Fibroblast of skin of right quadriceps (primary cell): Measurements from ENCODE around the gene UBN1.
A peak's percentile ranks its signal among the peaks of the same experiment; 100 is the strongest.
"Not testable (repeated sequence)": the region's sequence is repeated elsewhere in the genome, so short reads cannot be mapped to it uniquely, and the experiment has no call there.

Experiments used
- DNase-seq: peaks from one replicate; pipeline ENCODE4 v3.0.0-alpha.2; 2013

Gene UBN1

DNA sequence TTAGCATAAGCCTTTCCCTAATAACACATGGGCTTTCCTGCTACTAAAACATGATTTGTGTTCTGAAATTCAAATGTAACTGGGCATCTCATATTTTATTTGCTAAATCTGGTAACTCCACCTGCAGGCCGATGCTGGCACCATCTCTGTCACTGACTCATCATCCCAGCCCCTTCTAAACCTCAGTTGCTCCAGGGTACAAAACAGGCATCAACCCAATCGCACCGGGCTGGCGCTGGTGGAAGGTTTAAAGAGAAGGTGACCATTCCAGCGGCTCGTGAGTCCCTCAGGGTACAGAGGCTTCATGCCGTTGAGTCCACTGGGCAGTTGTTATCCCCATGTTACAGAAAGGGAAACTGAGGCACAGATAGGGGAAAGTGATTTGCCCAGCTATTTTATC is 62.5 kb downstream of the UBN1 start:
- DNase-seq: no peak

DNA sequence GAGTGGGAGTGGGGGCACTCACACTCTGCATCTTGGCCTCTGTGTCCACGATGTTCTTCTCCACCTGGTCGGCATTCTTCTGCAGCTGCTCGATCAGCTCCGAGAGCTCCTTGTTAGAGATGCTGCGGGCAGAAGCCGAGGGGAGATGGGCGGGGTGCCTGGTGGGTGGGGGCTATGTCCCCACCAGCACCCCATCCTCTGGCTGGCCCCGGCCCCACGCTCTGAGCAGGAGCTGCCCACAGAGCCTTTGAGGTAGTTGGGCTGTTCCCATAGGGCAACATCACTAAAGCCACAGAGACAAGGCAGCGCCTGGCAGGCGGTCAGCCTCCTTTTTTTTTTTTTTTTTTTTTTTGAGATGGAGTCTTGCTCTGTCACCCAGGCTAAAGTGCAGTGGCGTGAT is 63.5 kb downstream of the UBN1 start:
- DNase-seq: no peak

DNA sequence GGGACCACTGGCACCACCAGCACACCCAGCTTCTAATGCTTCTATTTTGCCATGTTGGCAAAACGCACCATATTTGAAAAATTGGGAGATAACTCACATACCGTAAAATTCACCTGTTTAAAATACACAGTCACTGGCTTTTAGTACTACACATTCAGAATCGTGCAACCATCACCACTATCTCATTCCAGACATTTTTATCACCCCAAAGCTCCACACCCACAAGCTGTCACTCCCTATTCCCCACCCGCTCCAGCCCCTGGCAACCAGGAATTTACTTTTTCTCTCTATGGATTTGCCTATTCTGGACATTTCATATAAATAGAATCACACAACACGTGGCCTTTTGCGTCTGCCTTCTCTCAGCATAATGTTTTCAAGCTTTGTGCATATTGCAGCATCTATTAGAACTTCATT is 64.7 kb downstream of the UBN1 start:
- peak; percentile 25 for DNase-seq

- DNase-seq: no peak
Measured at GRCh38 chr16:4913130-4913773, 66.0 kb downstream of the UBN1 start.

DNA sequence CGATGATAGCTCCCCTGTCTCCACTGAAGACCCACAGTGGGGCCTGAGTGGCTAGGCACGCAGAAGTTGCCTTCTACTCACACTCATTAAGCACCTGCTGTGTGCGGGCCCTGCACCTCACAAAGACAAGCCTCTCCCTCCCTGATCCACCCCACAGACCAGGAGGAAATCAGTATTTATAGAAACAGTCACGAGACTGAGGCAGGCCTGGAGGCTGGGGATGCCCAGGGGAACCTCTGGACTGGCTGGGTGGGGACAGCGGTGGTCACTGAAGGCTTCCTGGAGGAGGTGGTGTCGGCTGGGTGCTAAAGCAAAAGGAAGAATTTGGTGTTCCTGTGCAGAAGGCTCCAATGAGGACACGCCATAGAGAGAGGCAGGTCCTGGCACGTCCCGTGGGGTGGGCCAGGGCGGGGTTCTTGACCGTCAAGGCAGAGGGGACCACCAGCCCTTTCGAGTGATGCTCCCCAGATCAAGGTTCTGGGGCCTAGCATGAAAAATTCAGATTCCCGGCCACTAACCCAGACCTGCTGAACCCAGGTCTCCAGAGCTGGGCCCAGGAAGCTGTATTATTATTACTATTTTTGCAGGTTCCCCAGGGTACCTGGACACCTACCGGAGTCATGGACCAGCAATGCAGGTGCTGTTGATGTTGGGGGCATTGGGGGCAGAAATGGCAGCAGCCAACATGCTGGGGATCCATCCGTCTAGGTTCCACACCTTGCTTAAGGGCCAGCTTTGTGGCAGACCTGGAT is 66.7 kb downstream of the UBN1 start:
- no peak for DNase-seq

DNA sequence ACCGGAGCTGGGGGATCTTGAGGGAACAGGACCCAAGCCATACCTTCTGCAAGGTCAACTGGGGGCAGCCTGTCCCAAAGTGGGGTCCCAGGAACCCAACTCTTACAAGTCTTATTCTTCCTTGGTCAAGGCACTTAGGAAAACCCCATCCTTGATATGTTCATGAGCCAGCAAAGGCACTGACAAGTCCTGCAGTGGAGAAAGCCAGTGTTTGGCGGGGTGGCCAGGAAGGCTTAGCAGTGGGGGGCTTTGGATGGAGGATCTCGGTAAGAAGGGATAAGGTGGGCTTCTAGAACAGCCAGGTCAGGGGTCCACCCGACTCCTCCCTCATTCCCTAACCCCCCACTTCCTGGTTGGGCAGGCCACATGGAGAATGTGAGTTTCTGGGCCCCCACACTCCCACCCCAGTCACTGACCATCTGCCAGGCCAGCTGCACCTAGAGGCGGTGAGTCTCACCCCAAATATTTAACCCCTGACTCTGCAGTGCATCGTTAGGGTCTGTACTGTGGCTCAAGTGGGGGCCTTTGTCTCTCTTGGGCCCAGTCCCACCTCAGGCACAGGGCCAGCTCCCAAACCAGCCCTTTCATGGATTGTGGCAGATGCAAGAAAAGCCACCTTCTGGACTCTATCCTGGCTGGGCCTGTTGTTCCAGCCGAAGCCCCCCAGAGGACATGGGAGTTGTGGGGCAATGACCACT is 67.4 kb downstream of the UBN1 start:
- DNase-seq: no peak

DNA sequence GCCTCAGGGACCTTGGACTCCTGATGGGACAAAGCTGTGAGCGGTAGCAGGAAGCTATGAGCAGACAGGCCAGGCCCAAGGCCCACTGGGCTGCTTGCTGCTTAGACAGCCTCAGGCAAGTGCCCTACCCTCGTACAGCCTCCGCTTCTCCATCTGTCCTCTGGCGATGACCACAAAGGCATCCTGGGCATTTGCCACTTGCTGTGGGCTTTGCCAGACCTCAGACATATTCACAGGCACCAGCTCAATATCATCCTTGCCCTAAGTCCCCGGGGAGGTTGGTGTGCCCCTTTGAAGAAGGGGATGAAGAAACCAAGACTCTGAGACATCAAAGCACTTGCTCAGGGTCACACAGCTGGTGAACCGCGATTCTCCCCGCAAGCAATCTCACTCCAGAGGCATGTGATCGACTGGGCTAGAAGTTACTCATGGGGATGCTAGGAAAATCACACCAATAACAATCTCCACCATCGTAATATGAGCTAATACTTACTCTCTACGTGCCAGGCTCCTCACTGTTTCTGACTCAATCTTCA is 68.0 kb downstream of the UBN1 start:
- DNase-seq: peak; percentile 77

DNA sequence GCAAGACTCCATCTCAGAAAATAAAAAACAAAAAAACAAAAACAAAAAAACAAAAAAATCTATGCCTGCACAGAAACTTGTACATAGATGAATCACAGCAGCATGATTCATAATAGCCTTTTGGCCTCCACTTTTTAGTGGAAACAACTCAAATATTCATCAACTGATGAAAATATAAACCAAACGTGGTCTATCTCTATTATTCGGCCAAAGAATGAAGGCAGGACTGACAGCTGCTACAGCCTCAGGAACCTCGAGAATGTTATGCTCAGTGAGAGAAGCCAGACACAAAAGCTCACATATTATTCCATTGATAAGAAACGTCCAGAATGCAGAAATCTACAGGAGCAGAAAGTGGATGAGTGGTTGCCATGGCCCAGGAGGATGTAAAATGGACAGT is 69.8 kb downstream of the UBN1 start:
- peak; percentile 27 for DNase-seq

DNA sequence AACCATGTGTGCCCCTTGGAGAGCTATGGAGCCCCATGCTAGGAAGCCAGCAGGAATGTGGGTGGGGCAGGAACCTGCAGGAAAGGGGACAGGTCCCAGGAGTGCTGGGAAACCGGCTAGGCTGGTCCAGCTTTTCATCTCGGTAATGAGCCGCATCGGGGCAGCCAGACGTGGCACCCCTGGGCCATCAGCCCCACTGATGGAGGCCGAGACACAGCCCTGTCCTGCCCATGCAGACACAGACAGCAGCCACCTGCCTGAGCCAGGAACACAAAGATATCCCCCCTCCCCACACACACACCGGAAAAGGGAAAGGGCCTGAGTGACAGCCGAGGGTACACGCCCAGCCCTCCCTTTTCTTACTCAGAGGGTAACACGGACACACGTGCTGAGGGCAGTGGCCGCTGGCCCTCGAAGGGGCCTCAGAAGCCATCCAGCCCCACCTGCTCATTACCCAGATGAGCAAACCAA is 71.5 kb downstream of the UBN1 start:
- DNase-seq: no peak

DNA sequence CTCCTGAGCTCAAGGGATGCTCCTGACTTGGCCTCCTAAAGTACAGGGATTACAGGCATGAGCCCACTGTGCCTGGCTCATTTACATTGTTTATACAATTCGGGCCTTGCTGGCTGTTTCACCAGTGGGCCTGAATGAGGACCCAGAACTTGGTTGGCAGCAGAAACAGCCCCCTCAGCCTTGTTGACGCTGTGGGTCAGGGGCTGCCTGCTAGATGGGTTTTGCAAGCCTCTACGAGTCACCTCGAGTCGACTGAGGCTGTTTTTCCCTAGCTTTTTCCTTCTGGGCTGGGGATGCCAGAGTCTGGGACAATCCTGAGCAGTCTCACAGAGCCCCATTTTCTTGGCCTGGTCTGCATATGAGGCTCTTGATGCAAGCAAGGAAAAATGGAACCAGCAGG is 73.5 kb downstream of the UBN1 start:
- no peak for DNase-seq

DNA sequence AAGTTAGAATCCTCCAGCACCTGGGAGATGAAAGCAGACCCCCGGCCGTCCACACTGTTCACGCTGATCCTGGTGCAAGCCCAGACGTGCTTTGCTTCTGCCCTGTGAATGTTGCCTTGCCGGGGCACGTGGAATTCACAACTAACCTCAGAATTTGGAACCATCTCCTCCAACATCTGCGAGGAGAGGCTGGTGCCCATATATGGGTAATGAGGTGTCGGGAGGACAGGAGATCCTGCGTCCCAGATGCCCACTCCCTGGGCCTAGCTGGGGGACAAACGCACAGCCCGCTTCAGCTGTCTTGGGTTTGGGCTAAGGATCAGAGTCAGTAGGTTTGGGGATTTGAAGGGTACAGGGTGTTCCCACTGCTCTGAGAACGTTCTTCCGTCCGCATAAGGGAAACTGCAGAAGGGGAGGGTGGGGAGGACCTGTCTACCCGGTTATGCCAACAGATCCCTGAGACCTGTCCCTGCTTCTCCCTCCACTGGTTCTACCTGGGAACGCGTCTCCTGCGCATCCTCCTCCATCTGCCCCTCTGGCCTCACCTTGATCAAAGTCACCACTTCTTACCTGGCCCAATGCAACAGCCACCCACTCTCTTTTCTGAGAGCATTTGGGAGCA is 75.6 kb downstream of the UBN1 start:
- no peak for DNase-seq

DNA sequence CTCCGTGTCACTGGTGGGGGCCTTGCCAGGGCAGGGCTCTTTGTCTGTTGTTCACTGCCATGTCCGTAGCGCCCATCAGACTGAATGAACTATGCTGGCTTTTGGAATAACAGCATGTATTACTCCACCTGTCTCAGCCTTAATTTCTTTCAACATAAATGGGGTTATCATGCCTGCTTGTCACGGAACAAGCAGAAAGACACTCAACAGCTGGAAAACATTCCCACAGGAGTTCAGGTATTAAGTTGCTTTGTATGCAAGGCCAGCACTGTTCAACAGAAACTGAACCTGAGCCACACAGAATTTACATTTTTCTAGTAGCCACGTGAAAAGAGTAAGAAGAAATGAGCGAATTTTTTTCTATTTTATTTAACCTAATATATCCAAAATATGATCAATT is 76.6 kb downstream of the UBN1 start:
- no peak for DNase-seq

GRCh38 chr16:4924593-4925292 is 77.5 kb downstream of the UBN1 start:
- DNase-seq: no peak

GRCh38 chr16:4925293-4925607 is 78.0 kb downstream of the UBN1 start:
- no peak for DNase-seq

GRCh38 chr16:4925791-4926190 is 78.5 kb downstream of the UBN1 start:
- DNase-seq: no peak

DNA sequence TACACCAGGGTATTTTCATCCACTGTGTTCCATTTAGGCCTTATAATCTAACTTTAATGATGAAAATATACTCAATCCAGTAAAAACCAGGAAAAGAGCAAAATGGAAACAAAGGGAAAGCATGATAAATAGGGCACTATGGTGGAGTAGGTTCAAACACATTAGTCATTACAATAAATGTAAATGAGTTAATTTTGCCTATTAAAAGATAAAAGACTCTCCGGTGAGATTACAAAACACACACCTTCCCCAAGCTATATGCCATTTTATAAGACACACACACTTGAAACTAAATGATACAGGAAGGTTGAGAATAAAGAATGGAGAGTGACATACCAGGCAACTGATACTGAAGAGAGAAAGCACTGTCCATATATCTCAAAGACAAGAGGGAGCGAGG is 79.6 kb downstream of the UBN1 start:
- no peak for DNase-seq

DNA sequence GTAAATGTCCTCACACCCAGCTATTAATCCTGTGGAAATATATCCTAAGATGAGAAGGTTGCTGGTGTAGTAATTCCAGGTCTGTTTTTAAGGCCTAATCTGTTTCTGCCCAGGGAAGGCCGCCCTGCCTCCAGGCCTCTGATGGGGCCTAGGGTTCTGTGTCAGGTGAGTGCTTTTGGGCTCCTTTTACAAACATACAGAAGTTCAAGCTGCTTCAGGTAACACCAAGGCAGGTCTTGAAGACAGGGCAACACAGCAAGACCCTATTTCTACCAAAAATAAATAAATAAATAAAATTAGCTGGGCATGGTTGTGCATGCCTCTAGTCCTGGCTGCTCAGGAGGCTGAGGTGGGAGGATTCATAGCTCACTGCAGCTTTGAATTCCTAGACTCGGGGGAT is 80.4 kb downstream of the UBN1 start:
- no peak for DNase-seq

- DNase-seq: no peak
Measured at GRCh38 chr16:4928227-4928626, 80.9 kb downstream of the UBN1 start.

DNA sequence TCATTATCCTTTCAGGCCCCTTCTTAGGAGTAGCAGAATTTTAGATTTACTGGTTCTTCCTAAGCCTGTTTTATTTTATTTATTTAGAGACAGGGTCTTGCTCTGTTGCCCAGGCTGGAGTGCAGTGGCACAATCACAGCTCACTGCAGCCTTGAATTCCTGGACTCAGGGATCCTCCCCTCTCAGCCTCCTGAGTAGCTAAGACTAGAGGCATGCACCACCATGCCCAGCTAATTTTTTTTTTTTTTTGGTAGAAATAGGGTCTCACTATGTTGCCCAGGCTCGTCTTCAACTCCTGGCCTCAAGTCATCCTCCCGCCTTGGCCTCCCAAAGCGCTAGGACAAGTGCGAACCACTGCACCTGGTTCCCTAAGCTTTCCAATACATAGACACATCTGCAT is 82.3 kb downstream of the UBN1 start:
- DNase-seq: not testable (repeated sequence)

GRCh38 chr16:4931381-4931780 is 84.1 kb downstream of the UBN1 start:
- no peak for DNase-seq
